BE2C (cell line): Measurements from ENCODE around the gene RIMBP2.
A peak's percentile ranks its signal among the peaks of the same experiment; 100 is the strongest.

Source experiments
- DNase-seq: peaks from one replicate; pipeline ENCODE4 v3.0.0-alpha.2; 2020
- H3K27me3 ChIP-seq: fragments of 250-450 bp; sonication (Bioruptor Pico); 2 replicates; pipeline ENCODE4 v1.5.1; 2020; ENCODE audit warnings: mild to moderate bottlenecking
- H3K36me3 ChIP-seq: fragments of 250-450 bp; sonication (Bioruptor Pico); 2 replicates; pipeline ENCODE4 v1.5.1; 2020; ENCODE audit warnings: mild to moderate bottlenecking
- H3K4me1 ChIP-seq: fragments of 250-450 bp; sonication (Bioruptor Pico); 2 replicates; pipeline ENCODE4 v1.5.1; 2020
- H3K4me3 ChIP-seq: 2 replicates; pipeline ENCODE4 v1.5.1; 2011; ENCODE audit warnings: low read depth, low read length
- H3K9me3 ChIP-seq: fragments of 250-450 bp; sonication (Bioruptor Pico); 2 replicates; pipeline ENCODE4 v1.5.1; 2020
- CTCF ChIP-seq: IDR thresholded peaks from 2 replicates; pipeline ENCODE4 v1.5.1; 2012; ENCODE audit warnings: mild to moderate bottlenecking, low read depth, low read length

The RIMBP2 gene

GRCh38 chr12:130706311-130706710, 9.8 kb downstream of the RIMBP2 start:
- TF ChIP-seq CTCF, result no peak
- H3K9me3 ChIP-seq, result no peaks in the 10 kb centered on the region
- H3K27me3 ChIP-seq, result no peaks in the 10 kb centered on the region
- H3K36me3 ChIP-seq, result peaks cover 32% of the 10 kb centered on the region
- DNase-seq, result no peak
- H3K4me1 ChIP-seq, result peaks cover 16% of the 10 kb centered on the region; the same call in 1 of the 2 replicates
- H3K4me3 ChIP-seq, result no peak overlapping the region

- Histone ChIP-seq H3K27me3 (no peaks in the 10 kb centered on the region), H3K4me3 (no peak overlapping the region), H3K4me1 (peaks cover 16% of the 10 kb centered on the region; the same call in 1 of the 2 replicates), H3K9me3 (no peaks in the 10 kb centered on the region), H3K36me3 (peaks cover 40% of the 10 kb centered on the region)
- no peak for TF ChIP-seq CTCF
- no peak for DNase-seq
These were observed 10.8 kb downstream of the RIMBP2 start for GRCh38 chr12:130705178-130705822.

GRCh38 chr12:130704606-130705005, 11.5 kb downstream of the RIMBP2 start:
- Histone ChIP-seq H3K9me3 (no peaks in the 10 kb centered on the region), H3K4me3 (no peak overlapping the region), H3K27me3 (no peaks in the 10 kb centered on the region), H3K4me1 (peaks cover 16% of the 10 kb centered on the region; the same call in 1 of the 2 replicates), H3K36me3 (peaks cover 45% of the 10 kb centered on the region)
- no peak for DNase-seq
- no peak for TF ChIP-seq CTCF

- DNase-seq, result no peak
- H3K4me3 ChIP-seq, result peak overlapping the region; percentile 14
- no peak for TF ChIP-seq CTCF
- H3K27me3 ChIP-seq, result no peaks in the 10 kb centered on the region
- H3K36me3 ChIP-seq, result peaks cover 44% of the 10 kb centered on the region
- no peaks in the 10 kb centered on the region for H3K9me3 ChIP-seq
- peaks cover 16% of the 10 kb centered on the region; the same call in 1 of the 2 replicates for H3K4me1 ChIP-seq
These were observed 12.2 kb downstream of the RIMBP2 start for GRCh38 chr12:130703733-130704375.

GRCh38 chr12:130702966-130703732, 12.9 kb downstream of the RIMBP2 start:
- TF ChIP-seq CTCF, result no peak
- peak; percentile 64 for DNase-seq
- Histone ChIP-seq H3K27me3 (no peaks in the 10 kb centered on the region), H3K36me3 (peaks cover 42% of the 10 kb centered on the region), H3K4me1 (peaks cover 16% of the 10 kb centered on the region), H3K4me3 (peak overlapping the region; percentile 14), H3K9me3 (no peaks in the 10 kb centered on the region)
